K562 (cell line): ENCODE measurements around the gene SDE2. TPM values are rescaled to one million over a fixed set of nuclear protein-coding genes. Genes with fewer than 3 reads are reported as not detected.
A peak's percentile ranks its signal among the peaks of the same experiment; 100 is the strongest.

Source experiments
- BMI1 ChIP-seq: fragments of 150-350 bp; IDR thresholded peaks from 2 replicates; pipeline ENCODE4 v1.6.1; 2014; ENCODE audit warnings: low read length
- HNRNPUL1 ChIP-seq: fragments of 200-400 bp; formaldehyde crosslinking; IDR thresholded peaks from 2 replicates; pipeline ENCODE4 v1.6.1; 2017; ENCODE audit warnings: low read length
- PPARD ChIP-seq: fragments of 250-450 bp; sonication (Bioruptor Pico); IDR thresholded peaks from 2 replicates; pipeline ENCODE4 v1.8.0; 2022; ENCODE audit warnings: inconsistent platforms, mild to moderate bottlenecking, moderate library complexity
- REST ChIP-seq, 2 experiments: fragments of 450-650 bp; formaldehyde crosslinking in 1 of 2; IDR thresholded peaks; 2 replicates each; pipeline versions ENCODE4 v1.4.0 to v1.6.1; 2014 to 2020; ENCODE audit warnings: mild to moderate bottlenecking in 2 of 2, borderline replicate concordance in 1 of 2, low read depth in 1 of 2
- ZBTB43 ChIP-seq: sonication (generic); formaldehyde crosslinking; IDR thresholded peaks from 2 replicates; pipeline ENCODE4 v1.8.0; 2023; ENCODE audit warnings: mild to moderate bottlenecking, missing genetic modification reagents
- ZNF436 ChIP-seq: fragments of 250-450, 450-650 bp; sonication (Bioruptor Pico); formaldehyde crosslinking; IDR thresholded peaks from 2 replicates; pipeline ENCODE4 v1.7.0; 2020; ENCODE audit warnings: mild to moderate bottlenecking
- ZNF639 ChIP-seq, 2 experiments: fragments of 200-800 bp in 1 of 2; sonication (Bioruptor generic) in 1 of 2; sonication (generic) in 1 of 2; formaldehyde crosslinking in 1 of 2; IDR thresholded peaks in 1 of 2; conservative IDR thresholded peaks in 1 of 2; 2 replicates each; pipeline versions ENCODE4 v1.5.0 to v1.6.1; 2016 to 2020; ENCODE audit warnings: missing compliant biosample characterization in 1 of 2, missing genetic modification characterization in 1 of 2, missing genetic modification reagents in 1 of 2
- polyA plus RNA-seq, 8 experiments: library from polyadenylated mRNA; depleted of rRNA in 4 of 8; stranded (reverse) in 5 of 8; unstranded in 3 of 8; fragments of >200 nt; fragmentation: Nextera tagmentation in 2 of 8; fragmentation: Illumina TruSeq in 1 of 8; extraction: Ambion mirVana in 2 of 8; extraction: Trizol in 1 of 8; gene quantifications; 2 replicates each; pipeline versions ENCODE4 v1.2.1 to v1.2.3, GENCODE V29; 2011 to 2014; ENCODE audit warnings: inconsistent platforms in 1 of 8, missing spikeins in 1 of 8
- total RNA-seq, 7 experiments: library from RNA; depleted of rRNA in 6 of 7; stranded (reverse); fragments of >200 nt in 6 of 7; fragmentation: Illumina TruSeq in 2 of 7; extraction: Trizol in 2 of 7; gene quantifications; 2 replicates each; pipeline versions ENCODE4 v1.2.1 to v1.2.3, GENCODE V29; 2011 to 2021; ENCODE audit warnings: low replicate concordance in 1 of 7

Gene SDE2
- total and polyA plus RNA-seq, 9 of the 15 experiments (the other 6 are each of a cell fraction or from before 2014, with no cell fraction given) = 14.3 to 62.3 (median 46.0) TPM

GRCh38 chr1:225995919-225996864 lies 3.0 kb downstream of the SDE2 start (continued):
- TF ChIP-seq REST (IDR thresholded peaks at IDR 0.05; ENCODE audit: borderline replicate concordance) (peak; percentile 51; the same call in 1 of the 2 replicates), REST (CRISPR knock-in tag; IDR thresholded peaks at IDR 0.05; ENCODE audit: low read depth) (no peak), PPARD (no peak), BMI1 (no peak), ZNF639 (CRISPR knock-in tag; conservative IDR thresholded peaks at IDR 0.05 in 1 of 2, IDR thresholded peaks at IDR 0.05 in 1 of 2) (no peak), ZBTB43 (CRISPR knock-in tag) (no peak; the same call in 1 of the 2 replicates), HNRNPUL1 (no peak), ZNF436 (CRISPR knock-in tag) (no peak)
